ENCODE data around the gene SLC16A9. TPM values are rescaled to one million over a fixed set of nuclear protein-coding genes. Genes with fewer than 3 reads are reported as not detected.

The SLC16A9 gene
- total RNA-seq, 1 donor from 2014 or later = 1.1 TPM

GRCh38 chr10:59635502-59636290 lies 74.0 kb downstream of the SLC16A9 start:
- Histone ChIP-seq H3K36me3 (no peaks in the 10 kb centered on the region), H3K4me3 (no peak overlapping the region), H3K27ac (replicated peaks) (no peak overlapping the region), H3K27me3 (ENCODE audit: low read depth) (peaks cover 18% of the 10 kb centered on the region), H3K9me3 (replicated peaks) (no peaks in the 10 kb centered on the region), H3K4me1 (no peaks in the 10 kb centered on the region)
- intact Hi-C loops (cut with micrococcal nuclease) = no loop called here
- no peak for TF ChIP-seq CTCF (IDR thresholded peaks at IDR 0.05; ENCODE audit: borderline replicate concordance)
- DNase-seq = no peak

GRCh38 chr10:59634102-59634501 lies 75.5 kb downstream of the SLC16A9 start:
- no peaks in the 10 kb centered on the region for H3K36me3 ChIP-seq
- intact Hi-C loops (cut with micrococcal nuclease) = no loop called here
- no peak for TF ChIP-seq CTCF (IDR thresholded peaks at IDR 0.05; ENCODE audit: borderline replicate concordance)
- peaks cover 26% of the 10 kb centered on the region for H3K27me3 ChIP-seq (ENCODE audit: low read depth)
- H3K9me3 ChIP-seq (replicated peaks) = no peaks in the 10 kb centered on the region
- no peaks in the 10 kb centered on the region for H3K4me1 ChIP-seq
- no peak for DNase-seq
- H3K4me3 ChIP-seq = no peak overlapping the region
- no peak overlapping the region for H3K27ac ChIP-seq (replicated peaks)

- TF ChIP-seq CTCF (IDR thresholded peaks at IDR 0.05; ENCODE audit: borderline replicate concordance) = no peak
Measured at GRCh38 chr10:59633063-59633462, 76.6 kb downstream of the SLC16A9 start.

GRCh38 chr10:59631882-59632807 lies 77.5 kb downstream of the SLC16A9 start:
- no peak overlapping the region for H3K4me3 ChIP-seq
- no peak overlapping the region for H3K27ac ChIP-seq (replicated peaks)
- TF ChIP-seq CTCF (IDR thresholded peaks at IDR 0.05; ENCODE audit: borderline replicate concordance) = no peak
- H3K4me1 ChIP-seq = no peaks in the 10 kb centered on the region
- intact Hi-C loops (cut with micrococcal nuclease) = no loop called here
- H3K27me3 ChIP-seq (ENCODE audit: low read depth) = peaks cover 26% of the 10 kb centered on the region
- H3K9me3 ChIP-seq (replicated peaks) = no peaks in the 10 kb centered on the region
- DNase-seq = no peak
- H3K36me3 ChIP-seq = no peaks in the 10 kb centered on the region

More at GRCh38 chr10:59633063-59633462, 76.6 kb downstream of the SLC16A9 start:
- no peak overlapping the region for H3K27ac ChIP-seq (replicated peaks)
- DNase-seq = no peak
- no peaks in the 10 kb centered on the region for H3K4me1 ChIP-seq
- intact Hi-C loops (cut with micrococcal nuclease) = no loop called here
- no peaks in the 10 kb centered on the region for H3K36me3 ChIP-seq
- peaks cover 26% of the 10 kb centered on the region for H3K27me3 ChIP-seq (ENCODE audit: low read depth)
- H3K4me3 ChIP-seq = no peak overlapping the region
- H3K9me3 ChIP-seq (replicated peaks) = no peaks in the 10 kb centered on the region

GRCh38 chr10:59631237-59631636 lies 78.4 kb downstream of the SLC16A9 start:
- no peak overlapping the region for H3K4me3 ChIP-seq
- intact Hi-C loops (cut with micrococcal nuclease) = no loop called here
- no peak for DNase-seq
- TF ChIP-seq CTCF (IDR thresholded peaks at IDR 0.05; ENCODE audit: borderline replicate concordance) = no peak
- no peak overlapping the region for H3K27ac ChIP-seq (replicated peaks)
- no peaks in the 10 kb centered on the region for H3K36me3 ChIP-seq
- H3K4me1 ChIP-seq = no peaks in the 10 kb centered on the region
- peaks cover 26% of the 10 kb centered on the region for H3K27me3 ChIP-seq (ENCODE audit: low read depth)
- H3K9me3 ChIP-seq (replicated peaks) = no peaks in the 10 kb centered on the region

Measured in left ventricle myocardium inferior (tissue), 1 donor.